Vagina (tissue), 2 donors: ENCODE results near the gene SLC17A5. TPM values are rescaled to one million over a fixed set of nuclear protein-coding genes. Genes with fewer than 3 reads are reported as not detected.

Experiments
- DNase-seq, 2 donors: peaks; one replicate each; pipeline ENCODE4 v3.0.0-alpha.2; 2017; ENCODE audit errors: extremely low spot score in 2 of 2
- H3K27ac ChIP-seq: fragments of 200-600 bp; sonication (generic); one replicate; pipeline ENCODE4 v1.5.1; 2019
- H3K27me3 ChIP-seq: fragments of 200-600 bp; sonication (generic); one replicate; pipeline ENCODE4 v1.5.1; 2019
- H3K36me3 ChIP-seq, 2 donors: fragments of 200-600 bp; sonication (generic); one replicate each; pipeline ENCODE4 v1.5.1; 2017 to 2019
- H3K4me1 ChIP-seq: fragments of 200-600 bp; sonication (generic); one replicate; pipeline ENCODE4 v1.5.1; 2019
- H3K4me3 ChIP-seq, 2 donors: fragments of 200-600 bp; sonication (generic); 1 replicate in 1 of 2; 2 replicates in 1 of 2; pipeline ENCODE4 v1.5.1; 2016 to 2019
- H3K9me3 ChIP-seq: fragments of 200-600 bp; sonication (generic); one replicate; pipeline ENCODE4 v1.5.1; 2019
- POLR2A ChIP-seq, 2 donors: fragments of 450-650 bp; IDR thresholded peaks; one replicate each; pipeline ENCODE4 v1.6.1; 2017; ENCODE audit warnings: antibody characterized with exemption in 2 of 2, mild to moderate bottlenecking in 2 of 2, moderate library complexity in 2 of 2
- POLR2AphosphoS5 ChIP-seq, 2 donors: sonication (generic); formaldehyde crosslinking; IDR thresholded peaks; one replicate each; pipeline ENCODE4 v1.9.0; 2017; ENCODE audit warnings: antibody characterized with exemption in 2 of 2, mild to moderate bottlenecking in 2 of 2, low read depth in 1 of 2; ENCODE audit not compliant: insufficient read depth in 1 of 2
- intact Hi-C: fragments of 100-400 bp; cut with DNase I; formaldehyde crosslinking; loops from one replicate; pipeline ENCODE4 v1.15.1; 2023
- total RNA-seq: library from RNA; depleted of rRNA; stranded (reverse); fragments of >200 nt; gene quantifications from one replicate; pipeline ENCODE4 v1.2.3, GENCODE V29; 2016
- TF ChIP-seq, protein P1 (sequence below), 3 experiments: fragments of 450-650 bp in 2 of 3; fragments of 200-600 bp in 1 of 3; sonication (generic) in 1 of 3; IDR thresholded peaks; one replicate each; pipeline ENCODE4 v1.5.1; 2017 to 2019; ENCODE audit warnings: antibody characterized with exemption in 3 of 3, mild to moderate bottlenecking in 2 of 3, moderate library complexity in 2 of 3

SLC17A5 gene
- total RNA-seq, 1 donor from 2014 or later = 10.1 TPM

DNA sequence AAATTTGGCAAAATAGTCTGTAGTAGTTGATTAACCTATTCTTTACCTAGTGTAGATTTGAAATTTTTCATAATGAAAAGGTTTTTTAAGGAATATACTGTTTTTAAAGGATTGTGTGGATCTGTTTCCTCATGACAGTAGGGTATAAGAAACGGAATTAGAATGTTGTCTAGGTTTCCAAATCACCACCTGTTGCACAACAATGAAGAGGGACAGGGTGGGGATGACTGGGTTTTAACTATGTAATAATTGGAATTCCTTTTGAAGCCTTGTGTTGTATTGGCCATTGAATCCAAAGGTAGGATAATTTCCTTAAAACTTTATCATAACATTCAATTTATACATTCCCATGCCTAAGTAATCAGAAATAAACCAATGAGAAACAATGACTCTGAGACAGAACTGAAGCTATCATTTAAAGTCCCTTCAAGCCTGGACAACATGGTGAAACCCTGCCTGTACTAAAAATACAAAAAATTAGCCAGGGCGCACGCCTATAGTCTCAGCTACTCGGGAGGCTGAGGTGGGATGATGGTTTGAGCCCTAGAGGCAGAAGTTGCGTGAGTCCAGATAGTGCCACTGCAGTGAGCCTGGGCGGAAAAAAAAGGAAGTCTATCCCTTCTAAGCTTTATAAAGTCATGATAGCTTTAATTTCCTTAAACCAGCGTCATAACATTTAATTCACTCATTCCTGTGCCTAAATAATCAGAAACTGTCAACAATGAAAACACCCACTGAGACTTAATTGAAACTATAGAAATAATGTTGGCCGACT is 18.3 kb upstream of the SLC17A5 start:
- Histone ChIP-seq H3K27ac (no peak overlapping the region), H3K4me3 (no peak overlapping the region), H3K36me3 (no peaks in the 10 kb centered on the region), H3K9me3 (no peaks in the 10 kb centered on the region), H3K27me3 (no peaks in the 10 kb centered on the region), H3K4me1 (no peaks in the 10 kb centered on the region)
- intact Hi-C loops = loop anchor here (10.0 kb wide), 1 partner anchor 63 kb away; no protein-coding TSS in a partner anchor
- DNase-seq = no peak
- TF ChIP-seq, protein P1, sequence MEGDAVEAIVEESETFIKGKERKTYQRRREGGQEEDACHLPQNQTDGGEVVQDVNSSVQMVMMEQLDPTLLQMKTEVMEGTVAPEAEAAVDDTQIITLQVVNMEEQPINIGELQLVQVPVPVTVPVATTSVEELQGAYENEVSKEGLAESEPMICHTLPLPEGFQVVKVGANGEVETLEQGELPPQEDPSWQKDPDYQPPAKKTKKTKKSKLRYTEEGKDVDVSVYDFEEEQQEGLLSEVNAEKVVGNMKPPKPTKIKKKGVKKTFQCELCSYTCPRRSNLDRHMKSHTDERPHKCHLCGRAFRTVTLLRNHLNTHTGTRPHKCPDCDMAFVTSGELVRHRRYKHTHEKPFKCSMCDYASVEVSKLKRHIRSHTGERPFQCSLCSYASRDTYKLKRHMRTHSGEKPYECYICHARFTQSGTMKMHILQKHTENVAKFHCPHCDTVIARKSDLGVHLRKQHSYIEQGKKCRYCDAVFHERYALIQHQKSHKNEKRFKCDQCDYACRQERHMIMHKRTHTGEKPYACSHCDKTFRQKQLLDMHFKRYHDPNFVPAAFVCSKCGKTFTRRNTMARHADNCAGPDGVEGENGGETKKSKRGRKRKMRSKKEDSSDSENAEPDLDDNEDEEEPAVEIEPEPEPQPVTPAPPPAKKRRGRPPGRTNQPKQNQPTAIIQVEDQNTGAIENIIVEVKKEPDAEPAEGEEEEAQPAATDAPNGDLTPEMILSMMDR (IDR thresholded peaks at IDR 0.05) = no peak
- TF ChIP-seq POLR2AphosphoS5 (IDR thresholded peaks at IDR 0.05; ENCODE audit: insufficient read depth in 1 of 2, low read depth in 1 of 2) = no peak
- no peak for TF ChIP-seq POLR2A (IDR thresholded peaks at IDR 0.05)

DNA sequence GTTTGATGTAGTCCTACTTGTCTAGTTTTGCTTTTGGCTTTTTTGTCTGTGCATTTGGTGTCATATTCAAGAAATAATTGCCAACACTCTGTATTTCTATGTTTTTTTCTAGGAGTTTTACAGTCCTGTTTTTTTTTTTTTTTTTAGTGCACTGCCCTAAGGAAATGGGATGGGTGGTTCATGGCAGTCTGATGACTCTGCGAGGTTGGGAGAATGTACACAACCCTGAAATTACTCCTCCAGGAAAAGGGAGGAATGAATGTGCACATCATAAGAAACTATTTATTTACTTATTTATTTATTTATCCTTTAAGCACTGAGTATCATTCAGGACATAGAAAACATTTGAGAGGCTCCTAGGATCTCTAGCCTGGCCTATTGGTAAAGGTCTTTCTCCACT is 15.2 kb upstream of the SLC17A5 start:
- no peak for DNase-seq
- intact Hi-C loops = no loop called here
- Histone ChIP-seq H3K27me3 (no peaks in the 10 kb centered on the region), H3K27ac (no peak overlapping the region), H3K4me3 (no peak overlapping the region), H3K4me1 (no peaks in the 10 kb centered on the region), H3K9me3 (no peaks in the 10 kb centered on the region), H3K36me3 (no peaks in the 10 kb centered on the region)
- TF ChIP-seq, protein P1 (IDR thresholded peaks at IDR 0.05) = no peak
- TF ChIP-seq POLR2A (IDR thresholded peaks at IDR 0.05) = no peak
- no peak for TF ChIP-seq POLR2AphosphoS5 (IDR thresholded peaks at IDR 0.05; ENCODE audit: insufficient read depth in 1 of 2, low read depth in 1 of 2)

DNA sequence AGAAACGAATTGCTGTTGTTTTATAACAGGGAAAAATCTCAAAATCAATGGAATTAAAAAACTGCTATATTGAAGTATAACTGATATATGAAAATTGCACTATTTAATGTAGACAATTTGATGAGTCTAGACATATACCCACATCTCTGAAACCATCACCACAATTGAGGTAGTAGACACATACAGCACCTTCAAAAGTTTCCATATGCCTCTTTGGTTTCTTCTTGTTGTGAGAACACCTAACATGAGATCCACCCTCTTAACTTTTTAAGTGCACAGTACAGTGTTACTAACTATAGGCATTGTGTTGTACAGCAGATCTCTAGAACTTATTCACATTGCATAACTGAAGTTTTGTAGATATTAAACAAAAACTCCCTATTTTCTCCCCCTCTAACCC is 14.0 kb upstream of the SLC17A5 start:
- TF ChIP-seq POLR2A (IDR thresholded peaks at IDR 0.05) (no peak), POLR2AphosphoS5 (IDR thresholded peaks at IDR 0.05; ENCODE audit: insufficient read depth in 1 of 2, low read depth in 1 of 2) (no peak)
- TF ChIP-seq, protein P1 (IDR thresholded peaks at IDR 0.05) = no peak
- H3K9me3 ChIP-seq = no peaks in the 10 kb centered on the region
- DNase-seq = no peak
- no peak overlapping the region for H3K4me3 ChIP-seq
- intact Hi-C loops = no loop called here
- no peaks in the 10 kb centered on the region for H3K36me3 ChIP-seq
- H3K4me1 ChIP-seq = no peaks in the 10 kb centered on the region
- H3K27me3 ChIP-seq = no peaks in the 10 kb centered on the region
- no peak overlapping the region for H3K27ac ChIP-seq

DNA sequence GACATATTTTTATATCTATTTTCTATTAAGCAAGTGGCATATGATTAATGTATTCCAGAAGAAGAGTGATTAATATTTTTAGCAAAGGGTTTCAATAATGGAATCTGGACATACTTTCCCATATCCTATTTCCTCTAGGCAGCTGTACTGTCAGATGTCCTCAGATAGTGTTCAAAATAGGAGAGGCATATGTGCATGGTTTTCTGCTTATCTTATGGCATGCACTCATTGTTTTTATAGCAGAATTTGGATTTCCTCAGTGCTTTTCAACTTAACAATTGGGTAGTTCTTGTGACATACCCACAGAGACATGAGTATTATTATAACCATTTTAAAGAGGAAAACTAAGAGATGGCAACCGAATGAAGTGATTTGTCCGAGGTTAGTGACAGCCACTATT is 12.6 kb upstream of the SLC17A5 start:
- Histone ChIP-seq H3K4me1 (no peaks in the 10 kb centered on the region), H3K27me3 (no peaks in the 10 kb centered on the region), H3K36me3 (no peaks in the 10 kb centered on the region), H3K9me3 (no peaks in the 10 kb centered on the region), H3K27ac (no peak overlapping the region), H3K4me3 (no peak overlapping the region)
- TF ChIP-seq POLR2A (IDR thresholded peaks at IDR 0.05) (no peak), POLR2AphosphoS5 (IDR thresholded peaks at IDR 0.05; ENCODE audit: insufficient read depth in 1 of 2, low read depth in 1 of 2) (no peak)
- TF ChIP-seq, protein P1 (IDR thresholded peaks at IDR 0.05) = no peak
- no peak for DNase-seq
- intact Hi-C loops = no loop called here

DNA sequence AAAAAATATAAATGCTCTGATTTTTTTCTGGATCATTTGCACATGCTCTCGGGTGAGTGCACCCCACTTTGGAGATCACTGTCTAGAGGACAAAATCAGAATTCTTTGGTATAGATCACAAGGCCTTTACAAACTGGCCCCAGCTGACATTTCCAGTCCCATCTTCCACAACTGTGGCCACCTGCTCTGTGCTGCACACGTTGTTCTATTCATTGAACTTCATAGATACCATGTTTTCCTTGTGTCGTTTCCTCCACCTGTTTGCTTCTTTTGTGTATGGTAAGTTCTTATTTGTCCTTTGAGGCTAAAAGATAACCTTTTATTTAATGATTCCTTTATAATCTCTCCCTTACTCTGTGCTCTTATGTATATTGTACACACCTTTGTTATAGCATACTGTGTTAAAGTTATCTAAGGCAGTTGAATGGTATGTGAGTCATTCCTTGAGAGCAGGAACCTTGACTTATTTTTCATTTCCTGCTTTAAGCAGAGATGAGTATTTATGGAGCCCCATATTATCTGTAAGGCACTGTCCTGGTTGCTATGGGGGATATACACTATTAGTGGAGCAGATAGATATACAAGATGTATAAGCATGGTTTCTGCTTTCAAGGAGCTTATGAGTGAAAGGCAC is 12.0 kb upstream of the SLC17A5 start:
- H3K4me1 ChIP-seq = no peaks in the 10 kb centered on the region
- TF ChIP-seq POLR2AphosphoS5 (IDR thresholded peaks at IDR 0.05; ENCODE audit: insufficient read depth in 1 of 2, low read depth in 1 of 2) (no peak), POLR2A (IDR thresholded peaks at IDR 0.05) (no peak)
- TF ChIP-seq, protein P1 (IDR thresholded peaks at IDR 0.05) = no peak
- H3K27ac ChIP-seq = no peak overlapping the region
- no peak for DNase-seq
- no peaks in the 10 kb centered on the region for H3K27me3 ChIP-seq
- intact Hi-C loops = no loop called here
- H3K36me3 ChIP-seq = no peaks in the 10 kb centered on the region
- H3K4me3 ChIP-seq = no peak overlapping the region
- H3K9me3 ChIP-seq = no peaks in the 10 kb centered on the region
